ENCODE data around the gene TDRD3.
"Not testable (repeated sequence)": the region's sequence is repeated elsewhere in the genome, so short reads cannot be mapped to it uniquely, and the experiment has no call there.

TDRD3 gene

GRCh38 chr13:60370343-60370742 is 26.7 kb upstream of the TDRD3 start:
- Histone ChIP-seq H3K27me3 (no peaks in the 10 kb centered on the region), H3K27ac (no peak overlapping the region), H3K4me3 (ENCODE audit: low read depth in 1 of 2, low read length in 1 of 2) (no peak overlapping the region), H3K4me1 (ENCODE audit: control insufficient read depth in 1 of 2, insufficient read depth in 1 of 2, low read depth in 1 of 2, low read length in 1 of 2) (no peaks in the 10 kb centered on the region), H3K9me3 (no peaks in the 10 kb centered on the region), H3K36me3 (no peaks in the 10 kb centered on the region)
- no peak for TF ChIP-seq CTCF (IDR thresholded peaks at IDR 0.05)

- no peaks in the 10 kb centered on the region for H3K9me3 ChIP-seq
- H3K27ac ChIP-seq: no peak overlapping the region
- H3K4me3 ChIP-seq (ENCODE audit: low read depth in 1 of 2, low read length in 1 of 2): no peak overlapping the region
- H3K27me3 ChIP-seq: no peaks in the 10 kb centered on the region
- TF ChIP-seq CTCF (IDR thresholded peaks at IDR 0.05): no peak
- no peaks in the 10 kb centered on the region for H3K4me1 ChIP-seq (ENCODE audit: control insufficient read depth in 1 of 2, insufficient read depth in 1 of 2, low read depth in 1 of 2, low read length in 1 of 2)
- no peaks in the 10 kb centered on the region for H3K36me3 ChIP-seq
These were observed 24.9 kb upstream of the TDRD3 start for GRCh38 chr13:60372141-60372540.

GRCh38 chr13:60379282-60379681 is 17.7 kb upstream of the TDRD3 start:
- not testable (repeated sequence) for H3K36me3 ChIP-seq; H3K4me1 ChIP-seq (ENCODE audit: control insufficient read depth in 1 of 2, insufficient read depth in 1 of 2, low read depth in 1 of 2, low read length in 1 of 2); H3K27ac ChIP-seq; H3K27me3 ChIP-seq; H3K4me3 ChIP-seq (ENCODE audit: low read depth in 1 of 2, low read length in 1 of 2); H3K9me3 ChIP-seq

- no peak overlapping the region for H3K4me3 ChIP-seq (ENCODE audit: low read depth in 1 of 2, low read length in 1 of 2)
- H3K27ac ChIP-seq: no peak overlapping the region
- no peak for TF ChIP-seq CTCF (IDR thresholded peaks at IDR 0.05)
- no peaks in the 10 kb centered on the region for H3K9me3 ChIP-seq
- H3K36me3 ChIP-seq: no peaks in the 10 kb centered on the region
- no peaks in the 10 kb centered on the region for H3K27me3 ChIP-seq
- H3K4me1 ChIP-seq (ENCODE audit: control insufficient read depth in 1 of 2, insufficient read depth in 1 of 2, low read depth in 1 of 2, low read length in 1 of 2): no peaks in the 10 kb centered on the region
These were observed 17.0 kb upstream of the TDRD3 start for GRCh38 chr13:60379837-60380565.

GRCh38 chr13:60384911-60385310 is 12.1 kb upstream of the TDRD3 start:
- Histone ChIP-seq H3K4me1 (ENCODE audit: control insufficient read depth in 1 of 2, insufficient read depth in 1 of 2, low read depth in 1 of 2, low read length in 1 of 2) (no peaks in the 10 kb centered on the region), H3K27ac (no peak overlapping the region), H3K27me3 (no peaks in the 10 kb centered on the region), H3K36me3 (no peaks in the 10 kb centered on the region), H3K4me3 (ENCODE audit: low read depth in 1 of 2, low read length in 1 of 2) (no peak overlapping the region), H3K9me3 (no peaks in the 10 kb centered on the region)
- no peak for TF ChIP-seq CTCF (IDR thresholded peaks at IDR 0.05)

- no peaks in the 10 kb centered on the region for H3K36me3 ChIP-seq
- H3K4me1 ChIP-seq (ENCODE audit: control insufficient read depth in 1 of 2, insufficient read depth in 1 of 2, low read depth in 1 of 2, low read length in 1 of 2): no peaks in the 10 kb centered on the region
- no peak for TF ChIP-seq CTCF (IDR thresholded peaks at IDR 0.05)
- H3K4me3 ChIP-seq (ENCODE audit: low read depth in 1 of 2, low read length in 1 of 2): no peak overlapping the region
- H3K27me3 ChIP-seq: no peaks in the 10 kb centered on the region
- H3K9me3 ChIP-seq: no peaks in the 10 kb centered on the region
- H3K27ac ChIP-seq: no peak overlapping the region
These were observed 10.8 kb upstream of the TDRD3 start for GRCh38 chr13:60386250-60386649.

Measured in neutrophil (primary cell).